Measurements from ENCODE around the gene BAZ1B.
"Not testable (repeated sequence)": the region's sequence is repeated elsewhere in the genome, so short reads cannot be mapped to it uniquely, and the experiment has no call there.

BAZ1B gene

DNA sequence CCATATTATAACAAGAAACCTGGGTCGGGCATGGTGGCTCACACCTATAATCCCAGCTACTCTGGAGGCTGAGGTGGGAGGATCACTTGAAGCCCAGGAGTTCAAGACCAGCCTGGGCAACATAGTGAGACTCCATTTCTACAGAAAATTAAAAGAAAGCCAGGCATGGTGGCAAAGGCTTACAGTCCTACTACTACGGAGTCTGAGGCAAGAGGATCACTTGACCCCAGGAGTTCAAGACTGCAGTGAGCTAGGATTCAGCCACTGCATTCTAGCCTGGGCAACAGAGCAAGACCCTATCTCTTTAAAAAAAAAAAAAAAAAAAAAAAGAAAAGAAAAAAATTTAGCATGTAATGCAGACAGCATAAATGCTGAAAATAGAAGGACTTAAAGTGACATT is 16.4 kb upstream of the BAZ1B start:
- DNase-seq (ENCODE audit: low read depth in 2 of 2): not testable (repeated sequence)

GRCh38 chr7:73537051-73537450 is 15.0 kb upstream of the BAZ1B start:
- DNase-seq (ENCODE audit: low read depth in 2 of 2): no peak

DNA sequence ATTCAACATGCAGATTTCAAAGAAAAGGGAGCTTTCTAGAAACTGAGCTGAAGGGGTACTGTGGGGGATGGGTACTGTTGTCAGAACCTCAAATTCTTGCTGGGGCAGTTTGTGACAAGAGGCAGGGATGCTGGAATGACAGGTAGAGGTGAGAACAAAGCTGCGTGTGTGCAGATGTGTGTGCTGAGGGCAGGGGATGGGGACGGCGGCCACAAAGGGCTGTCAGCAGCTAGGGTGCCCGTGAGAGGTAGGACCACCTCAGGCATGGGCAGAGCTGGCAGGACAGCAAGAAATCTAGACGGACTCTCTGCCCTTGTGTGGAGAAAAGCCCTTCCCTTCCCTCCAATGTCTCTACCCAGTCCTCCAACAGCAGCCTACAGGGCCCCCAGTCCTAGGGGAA is 14.4 kb upstream of the BAZ1B start:
- no peak for DNase-seq (ENCODE audit: low read depth in 2 of 2)

- DNase-seq (ENCODE audit: low read depth in 2 of 2): not testable (repeated sequence)
Measured at GRCh38 chr7:73535918-73536317, 13.8 kb upstream of the BAZ1B start.

GRCh38 chr7:73533742-73534141 is 11.6 kb upstream of the BAZ1B start:
- DNase-seq (ENCODE audit: low read depth in 2 of 2): no peak

- no peak for DNase-seq (ENCODE audit: low read depth in 2 of 2)
Measured at GRCh38 chr7:73532224-73532623, 10.1 kb upstream of the BAZ1B start.

DNA sequence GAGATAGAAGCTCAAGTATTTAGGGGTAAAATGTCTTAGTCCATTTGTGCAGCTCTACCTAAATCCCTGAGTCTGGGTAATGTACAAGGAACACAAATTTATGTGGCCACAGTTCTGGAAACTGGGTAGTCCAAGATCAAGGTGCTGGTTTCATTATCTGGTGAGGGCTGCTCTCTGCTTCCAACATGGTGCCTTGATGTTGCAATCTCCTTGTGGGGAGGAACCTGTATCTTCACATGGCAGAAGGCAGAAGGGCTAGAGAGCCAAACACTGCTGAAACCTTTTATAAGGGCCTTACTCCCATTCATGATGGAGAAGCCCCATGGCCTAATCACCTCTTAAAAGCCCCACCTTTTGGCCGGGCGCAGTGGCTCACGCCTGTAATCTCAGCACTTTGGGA is 8.7 kb upstream of the BAZ1B start:
- DNase-seq (ENCODE audit: low read depth in 2 of 2): no peak

DNA sequence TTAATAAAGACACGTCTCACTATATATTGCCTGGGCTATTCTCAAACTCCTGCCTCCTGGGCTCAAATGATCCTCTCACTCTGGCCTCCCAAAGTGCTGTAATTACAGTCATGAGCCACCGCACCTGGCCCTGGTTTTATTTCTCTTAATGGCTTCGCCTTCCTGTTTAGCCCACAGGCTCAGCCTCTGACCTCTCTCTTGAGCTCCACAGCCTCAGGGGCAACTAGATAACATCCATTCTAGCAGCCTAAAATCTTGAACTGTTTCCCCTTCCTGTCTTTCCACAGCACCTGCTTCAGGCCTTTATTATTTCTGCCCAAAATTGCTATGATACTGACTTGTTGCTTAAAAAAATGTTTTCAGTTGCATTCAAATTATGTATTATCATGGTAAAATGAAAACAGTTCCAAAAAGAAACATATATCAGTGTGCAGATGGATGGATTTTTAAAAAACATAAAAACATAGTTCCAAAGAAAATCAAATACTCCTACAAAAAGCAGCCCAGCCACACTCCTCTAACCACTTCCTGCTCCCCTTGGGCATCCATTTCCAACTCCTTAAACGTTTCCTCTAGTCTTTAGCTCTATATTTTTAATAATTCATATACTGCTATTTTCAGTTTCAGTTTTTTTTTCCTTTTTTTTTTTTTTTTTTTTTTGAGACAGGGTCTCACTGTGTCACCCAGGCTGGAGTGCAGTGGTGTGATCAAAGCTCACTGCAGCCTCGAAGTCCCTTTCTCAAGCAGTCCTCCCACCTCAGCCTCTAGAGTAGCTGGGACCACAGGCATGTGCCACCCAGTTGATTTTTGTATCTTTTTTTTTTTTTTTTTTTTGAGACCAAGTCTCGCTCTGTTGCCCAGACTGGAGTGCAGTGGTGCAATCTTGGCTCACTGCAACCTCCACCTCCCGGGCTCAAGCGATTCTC is 5.1 kb upstream of the BAZ1B start:
- no peak for DNase-seq (ENCODE audit: low read depth in 2 of 2)

DNA sequence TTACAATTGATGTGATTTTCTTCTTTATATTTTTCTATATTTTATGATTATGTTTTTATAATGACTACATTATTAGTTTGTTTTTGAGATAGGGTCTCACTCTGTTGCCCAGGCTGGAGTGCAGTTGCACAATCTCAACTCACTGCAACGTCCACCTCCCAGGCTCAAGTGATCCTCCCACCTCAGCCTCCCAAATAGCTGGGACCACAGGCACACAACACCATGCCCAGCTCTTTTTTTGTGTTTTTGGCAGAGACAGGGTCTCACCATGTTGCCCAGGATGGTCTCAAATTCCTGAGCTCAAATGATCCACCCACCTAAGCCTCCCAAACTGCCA is 4.0 kb upstream of the BAZ1B start:
- not testable (repeated sequence) for DNase-seq (ENCODE audit: low read depth in 2 of 2)

- DNase-seq (ENCODE audit: low read depth in 2 of 2): peak; percentile 49 to 55
Measured at GRCh38 chr7:73521636-73522104, 423 bp downstream of the BAZ1B start.

GRCh38 chr7:73520673-73521635 is 1.1 kb downstream of the BAZ1B start:
- no peak for DNase-seq (ENCODE audit: low read depth in 2 of 2)

- DNase-seq (ENCODE audit: low read depth in 2 of 2): no peak
Measured at GRCh38 chr7:73519867-73520672, 2.0 kb downstream of the BAZ1B start.

DNA sequence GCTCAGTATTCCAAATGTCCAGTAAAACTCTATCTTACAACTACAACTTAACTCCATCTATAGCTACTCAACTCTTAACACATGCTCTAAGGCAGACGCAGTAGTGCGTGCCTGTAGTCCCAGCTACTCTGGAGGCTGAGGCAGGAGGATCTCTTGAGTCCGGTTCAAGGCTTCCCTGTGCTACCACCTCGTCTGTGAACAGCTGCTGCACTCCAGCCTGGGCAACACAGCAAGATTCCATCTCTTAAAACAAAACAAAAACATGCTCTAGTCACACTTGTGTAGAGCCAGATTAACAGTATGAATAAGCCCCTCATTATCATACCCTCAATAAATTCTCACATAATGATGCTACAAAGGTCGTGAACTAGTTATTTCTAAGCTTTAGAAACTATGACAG is 3.6 kb downstream of the BAZ1B start:
- no peak for DNase-seq (ENCODE audit: low read depth in 2 of 2)

DNA sequence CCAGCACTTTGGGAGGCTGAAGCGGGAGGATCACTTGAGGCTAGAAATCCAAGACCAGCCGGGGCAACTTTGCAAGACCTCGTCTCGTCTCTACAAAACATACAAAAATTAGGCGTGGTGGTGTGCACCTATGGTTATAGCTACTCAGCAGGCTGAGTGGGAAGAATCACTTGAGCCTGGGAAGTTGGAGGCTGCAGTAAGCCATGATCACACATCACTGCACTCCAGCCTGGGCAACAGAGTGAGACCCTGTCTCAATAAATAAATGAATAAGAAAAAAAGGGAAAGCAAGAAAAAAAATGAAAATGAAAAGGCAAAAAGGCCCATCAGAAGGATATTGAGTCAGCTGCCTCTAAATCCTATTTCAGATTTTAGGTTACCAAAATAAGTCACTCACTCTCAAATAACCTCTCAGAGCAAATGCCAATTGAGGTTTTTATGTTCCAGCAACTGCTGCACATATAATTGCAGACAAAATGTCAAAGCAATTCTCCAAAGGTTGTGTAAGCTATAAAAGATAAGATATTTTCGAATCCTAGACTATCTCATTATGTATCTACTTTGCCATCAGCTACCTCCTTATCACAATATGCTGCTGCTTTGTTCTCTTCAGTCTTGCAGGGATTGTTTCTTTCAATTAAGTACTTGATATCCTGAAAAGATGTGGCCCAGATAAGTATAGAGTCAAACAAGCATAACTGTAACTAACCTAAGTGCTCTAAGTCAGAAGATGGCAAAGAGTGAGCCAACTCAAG is 4.7 kb downstream of the BAZ1B start:
- DNase-seq (ENCODE audit: low read depth in 2 of 2): no peak

- DNase-seq (ENCODE audit: low read depth in 2 of 2): no peak
Measured at GRCh38 chr7:73515178-73515577, 6.9 kb downstream of the BAZ1B start.

- no peak for DNase-seq (ENCODE audit: low read depth in 2 of 2)
Measured at GRCh38 chr7:73512018-73512780, 9.9 kb downstream of the BAZ1B start.

- DNase-seq (ENCODE audit: low read depth in 2 of 2): no peak
Measured at GRCh38 chr7:73509463-73509862, 12.6 kb downstream of the BAZ1B start.

DNA sequence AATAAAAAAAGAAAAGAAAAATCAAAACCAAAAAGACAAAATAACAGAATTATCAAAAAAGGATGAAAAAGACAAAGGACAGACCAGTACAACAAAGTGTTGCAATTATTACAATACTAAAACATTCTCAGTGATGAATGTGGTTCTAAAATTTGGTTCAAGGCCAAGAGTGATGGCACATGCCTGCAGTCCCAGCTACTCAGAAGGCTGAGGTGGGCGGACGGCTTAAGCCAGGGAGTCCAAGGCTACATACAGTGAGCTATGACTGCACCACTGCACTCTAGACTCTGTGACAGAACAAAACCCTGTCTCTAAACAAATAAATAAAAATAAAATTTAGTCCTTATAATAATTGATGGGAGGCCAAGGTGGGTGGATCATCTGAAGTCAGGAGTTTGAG is 14.5 kb downstream of the BAZ1B start:
- DNase-seq (ENCODE audit: low read depth in 2 of 2): no peak

DNA sequence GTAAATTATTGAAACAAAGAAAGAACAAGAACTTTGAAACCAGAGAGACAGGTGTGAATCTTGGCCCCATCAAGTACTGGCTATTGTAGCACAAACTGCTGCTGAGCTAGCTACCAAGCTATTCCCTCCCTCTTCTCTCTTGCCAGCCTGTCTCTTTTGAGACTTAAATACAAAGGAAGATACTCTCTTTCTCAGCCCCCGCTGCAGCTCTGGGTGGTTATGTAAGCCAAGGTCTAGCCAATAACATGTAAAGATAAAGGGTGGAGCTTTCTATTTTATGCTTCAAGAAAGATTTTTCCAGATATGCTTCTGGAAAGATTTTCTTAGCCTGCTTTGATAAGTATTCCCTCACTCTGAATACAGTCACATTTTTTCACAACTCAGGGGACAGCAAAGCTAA is 17.2 kb downstream of the BAZ1B start:
- no peak for DNase-seq (ENCODE audit: low read depth in 2 of 2)

GRCh38 chr7:73504017-73504416 is 18.1 kb downstream of the BAZ1B start:
- DNase-seq (ENCODE audit: low read depth in 2 of 2): no peak
